A549 treated with dexamethasone at 1 μM for 4 hours (cell line): ENCODE measurements around the gene NOTCH3. TPM values are rescaled to one million over a fixed set of nuclear protein-coding genes. Genes with fewer than 3 reads are reported as not detected.

Experiments
- total RNA-seq: library from RNA; stranded (reverse); fragments of 200-300 nt; extraction: Qiagen RNA extraction; gene quantifications from 5 replicates; pipeline ENCODE4 v1.2.3, GENCODE V29; 2022

Gene NOTCH3
- total RNA-seq, result 11.0 to 23.9 TPM (median 20.9 TPM) in 5 replicates

GRCh38 chr19:15200553-15201364 is at the start of gene NOTCH3:
TSS of gene NOTCH3 (minus strand) at chr19:15200995. CDS start at chr19:15200905, 90 bp downstream.

Other genes with a start within 250 kb of the NOTCH3 start
- gene SLC1A6, start 221.1 kb downstream of the NOTCH3 start, total RNA-seq, result not detected in 5 replicates
- gene CASP14, start 151.5 kb downstream of the NOTCH3 start, total RNA-seq, result not detected in 5 replicates
- gene OR1I1, start 118.8 kb downstream of the NOTCH3 start, total RNA-seq, result not detected in 5 replicates
- 14.1 to 19.8 TPM (median 18.0 TPM) in 5 replicates for gene SYDE1, start 93.6 kb downstream of the NOTCH3 start, total RNA-seq
- gene EPHX3, start 31.5 kb upstream of the NOTCH3 start, total RNA-seq, result 0.04 to 0.08 TPM (median 0.05 TPM) in 3 of 5 replicates, not detected in the others
- gene BRD4, start 131.5 kb upstream of the NOTCH3 start, total RNA-seq, result 18.9 to 36.6 TPM (median 32.2 TPM) in 5 replicates
- gene AKAP8, start 178.8 kb upstream of the NOTCH3 start, total RNA-seq, result 13.8 to 18.4 TPM (median 18.1 TPM) in 5 replicates
- gene AKAP8L, start 218.0 kb upstream of the NOTCH3 start, total RNA-seq, result 35.3 to 43.1 TPM (median 38.7 TPM) in 5 replicates
- 12.9 to 25.5 TPM (median 24.2 TPM) in 5 replicates for gene WIZ, start 249.0 kb upstream of the NOTCH3 start, total RNA-seq